ENCODE data around the gene GARNL3. TPM values are rescaled to one million over a fixed set of nuclear protein-coding genes. Genes with fewer than 3 reads are reported as not detected.

The GARNL3 gene
- total RNA-seq, 1 donor, result 5.8 TPM

DNA sequence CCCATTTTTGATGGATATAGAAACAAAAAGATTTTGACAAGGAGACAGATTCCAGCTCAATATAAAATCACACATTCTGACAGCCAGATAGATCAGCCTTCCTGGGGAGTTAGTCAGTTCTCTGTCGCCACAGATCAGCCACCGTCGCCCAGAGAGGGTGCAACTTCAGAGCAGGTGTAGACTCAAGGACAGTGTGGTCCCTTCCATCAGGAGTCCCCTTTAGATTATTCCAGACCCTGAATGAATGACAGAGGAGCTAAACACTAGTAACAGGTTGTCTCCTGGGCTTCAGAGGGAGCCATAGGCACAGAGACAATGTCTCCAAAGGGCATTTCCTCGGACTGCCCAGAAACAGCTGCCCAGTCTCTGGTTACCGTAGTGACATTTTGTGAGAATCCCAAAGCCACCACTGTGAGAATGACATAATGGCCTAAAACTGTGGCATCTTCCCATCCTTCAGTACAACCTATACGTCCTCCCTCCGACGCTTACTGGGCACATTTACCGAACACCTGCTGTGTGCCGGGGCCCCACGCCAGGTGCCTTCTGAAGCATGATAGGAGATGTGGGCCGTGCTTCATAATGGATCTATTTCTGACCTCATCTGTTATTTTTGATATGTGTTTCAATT, 85.0 kb downstream of the GARNL3 start:
- Histone ChIP-seq H3K9me3 (ENCODE audit: low read depth, low read length) (no peaks in the 10 kb centered on the region), H3K27ac (ENCODE audit: low read depth, low read length) (no peak overlapping the region), H3K27me3 (ENCODE audit: insufficient read depth, low read length) (peaks cover 3% of the 10 kb centered on the region), H3K4me2 (ENCODE audit: insufficient read depth, low read length) (no peak overlapping the region), H3K4me1 (ENCODE audit: insufficient read depth, low read length) (no peaks in the 10 kb centered on the region), H3K79me2 (ENCODE audit: insufficient read depth, low read length) (no peaks in the 10 kb centered on the region), H2AFZ (ENCODE audit: low read length) (no peak overlapping the region), H4K20me1 (ENCODE audit: insufficient read depth, low read length) (no peaks in the 10 kb centered on the region), H3K36me3 (ENCODE audit: insufficient read depth, low read length) (no peaks in the 10 kb centered on the region), H3K4me3 (ENCODE audit: insufficient read depth, low read length) (no peak overlapping the region)
- TF ChIP-seq, protein P1, sequence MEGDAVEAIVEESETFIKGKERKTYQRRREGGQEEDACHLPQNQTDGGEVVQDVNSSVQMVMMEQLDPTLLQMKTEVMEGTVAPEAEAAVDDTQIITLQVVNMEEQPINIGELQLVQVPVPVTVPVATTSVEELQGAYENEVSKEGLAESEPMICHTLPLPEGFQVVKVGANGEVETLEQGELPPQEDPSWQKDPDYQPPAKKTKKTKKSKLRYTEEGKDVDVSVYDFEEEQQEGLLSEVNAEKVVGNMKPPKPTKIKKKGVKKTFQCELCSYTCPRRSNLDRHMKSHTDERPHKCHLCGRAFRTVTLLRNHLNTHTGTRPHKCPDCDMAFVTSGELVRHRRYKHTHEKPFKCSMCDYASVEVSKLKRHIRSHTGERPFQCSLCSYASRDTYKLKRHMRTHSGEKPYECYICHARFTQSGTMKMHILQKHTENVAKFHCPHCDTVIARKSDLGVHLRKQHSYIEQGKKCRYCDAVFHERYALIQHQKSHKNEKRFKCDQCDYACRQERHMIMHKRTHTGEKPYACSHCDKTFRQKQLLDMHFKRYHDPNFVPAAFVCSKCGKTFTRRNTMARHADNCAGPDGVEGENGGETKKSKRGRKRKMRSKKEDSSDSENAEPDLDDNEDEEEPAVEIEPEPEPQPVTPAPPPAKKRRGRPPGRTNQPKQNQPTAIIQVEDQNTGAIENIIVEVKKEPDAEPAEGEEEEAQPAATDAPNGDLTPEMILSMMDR (IDR thresholded peaks at IDR 0.05; ENCODE audit: extremely low read depth, low read depth, low read length), result no peak
- no peak for DNase-seq (ENCODE audit: insufficient read length, low spot score, missing footprints)

DNA sequence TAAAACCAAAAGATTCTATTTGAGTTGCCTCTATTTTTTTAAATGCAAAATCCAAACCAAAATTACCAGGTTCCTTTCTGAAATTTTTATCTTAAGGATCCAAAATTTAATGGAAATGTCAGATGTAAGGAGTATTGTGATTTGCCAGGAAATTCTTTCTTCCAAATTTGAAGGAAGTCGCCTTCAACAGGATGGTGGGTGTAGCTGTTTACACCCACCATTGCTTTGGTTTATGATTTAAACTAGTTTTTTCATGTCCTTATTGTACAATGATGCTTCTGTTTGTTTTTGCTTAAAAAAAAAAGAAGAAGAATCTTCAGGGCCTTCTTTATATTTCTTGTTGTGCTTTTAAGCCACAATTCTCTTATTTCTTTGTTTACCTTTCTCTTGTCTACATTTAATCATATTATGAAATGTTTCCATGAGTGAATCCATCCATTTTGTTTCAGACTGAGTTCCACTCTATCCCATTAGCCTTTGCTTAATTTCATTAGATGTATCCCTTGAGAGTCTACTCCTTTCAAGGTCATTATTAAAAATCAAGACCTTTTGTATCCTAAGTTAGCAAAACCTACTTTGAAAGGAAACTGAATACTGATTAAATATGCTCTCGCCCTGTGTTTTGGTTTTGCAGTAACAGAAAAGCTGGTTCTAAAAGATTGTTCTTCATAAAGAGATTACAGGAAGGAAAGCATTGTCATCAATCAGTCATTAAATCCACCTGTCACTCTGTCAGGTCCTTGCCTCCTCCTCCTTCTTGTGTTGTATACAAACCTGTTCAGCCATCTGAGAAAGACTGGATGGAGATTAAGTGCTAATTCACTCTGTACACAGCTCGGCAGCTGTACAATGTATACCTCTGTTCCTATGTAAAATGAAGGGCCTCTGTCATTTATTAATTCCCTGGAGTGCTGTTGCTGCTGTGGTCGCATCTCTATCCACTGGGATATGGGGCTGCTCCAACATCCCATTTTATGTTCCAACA, 86.9 kb downstream of the GARNL3 start:
- Histone ChIP-seq H2AFZ (ENCODE audit: low read length) (no peak overlapping the region), H4K20me1 (ENCODE audit: insufficient read depth, low read length) (no peaks in the 10 kb centered on the region), H3K27ac (ENCODE audit: low read depth, low read length) (no peak overlapping the region), H3K4me1 (ENCODE audit: insufficient read depth, low read length) (no peaks in the 10 kb centered on the region), H3K9me3 (ENCODE audit: low read depth, low read length) (no peaks in the 10 kb centered on the region), H3K79me2 (ENCODE audit: insufficient read depth, low read length) (no peaks in the 10 kb centered on the region), H3K36me3 (ENCODE audit: insufficient read depth, low read length) (no peaks in the 10 kb centered on the region), H3K27me3 (ENCODE audit: insufficient read depth, low read length) (peaks cover 3% of the 10 kb centered on the region), H3K4me2 (ENCODE audit: insufficient read depth, low read length) (no peak overlapping the region), H3K4me3 (ENCODE audit: insufficient read depth, low read length) (no peak overlapping the region)
- TF ChIP-seq, protein P1 (IDR thresholded peaks at IDR 0.05; ENCODE audit: extremely low read depth, low read depth, low read length), result no peak
- DNase-seq (ENCODE audit: insufficient read length, low spot score, missing footprints), result no peak

DNA sequence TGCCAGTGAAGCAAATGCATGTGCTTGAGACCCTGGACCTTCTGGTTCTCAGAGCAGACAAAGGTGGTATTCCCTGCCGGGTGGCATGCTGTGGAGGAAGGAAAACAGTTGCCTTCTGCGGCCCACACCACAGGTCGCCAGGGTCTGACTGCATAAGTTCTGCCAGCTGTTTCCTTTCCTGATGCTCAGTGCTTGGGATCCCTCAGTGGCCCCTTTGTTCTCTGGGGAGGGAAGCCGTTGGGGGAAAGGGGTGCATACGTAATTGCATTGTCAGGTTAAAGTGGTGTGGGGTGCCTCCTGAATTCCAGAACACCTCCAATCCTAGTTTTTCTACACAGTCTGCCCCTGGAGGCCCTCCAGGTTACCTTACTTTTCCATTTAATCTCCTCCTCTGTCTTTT, 89.3 kb downstream of the GARNL3 start:
- Histone ChIP-seq H3K4me1 (ENCODE audit: insufficient read depth, low read length) (no peaks in the 10 kb centered on the region), H3K79me2 (ENCODE audit: insufficient read depth, low read length) (no peaks in the 10 kb centered on the region), H3K27ac (ENCODE audit: low read depth, low read length) (no peak overlapping the region), H3K9me3 (ENCODE audit: low read depth, low read length) (no peaks in the 10 kb centered on the region), H3K36me3 (ENCODE audit: insufficient read depth, low read length) (no peaks in the 10 kb centered on the region), H3K27me3 (ENCODE audit: insufficient read depth, low read length) (peaks cover 3% of the 10 kb centered on the region), H3K4me3 (ENCODE audit: insufficient read depth, low read length) (no peak overlapping the region), H3K4me2 (ENCODE audit: insufficient read depth, low read length) (no peak overlapping the region), H4K20me1 (ENCODE audit: insufficient read depth, low read length) (no peaks in the 10 kb centered on the region), H2AFZ (ENCODE audit: low read length) (no peak overlapping the region)
- DNase-seq (ENCODE audit: insufficient read length, low spot score, missing footprints), result no peak
- TF ChIP-seq, protein P1 (IDR thresholded peaks at IDR 0.05; ENCODE audit: extremely low read depth, low read depth, low read length), result no peak

DNA sequence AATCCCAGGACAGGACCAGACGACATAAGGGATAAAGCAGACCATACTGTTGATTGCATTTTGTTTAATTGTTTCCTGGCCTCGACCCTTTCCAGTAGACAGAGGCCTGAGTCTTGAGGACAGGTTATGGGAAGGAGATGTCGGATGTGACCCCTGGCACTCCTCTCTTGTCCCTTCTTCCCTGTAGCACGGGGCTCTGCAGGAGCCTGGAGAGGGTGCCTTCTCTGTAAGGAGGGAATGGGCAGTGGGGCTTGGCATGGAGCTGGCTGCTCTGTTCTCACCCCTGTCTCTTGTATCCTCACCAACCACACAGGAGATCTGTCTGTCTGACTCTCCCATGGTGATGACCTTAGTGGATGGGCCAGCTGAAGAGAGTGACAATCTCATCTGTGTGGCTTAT, 92.3 kb downstream of the GARNL3 start:
- DNase-seq (ENCODE audit: insufficient read length, low spot score, missing footprints), result no peak
- Histone ChIP-seq H3K4me1 (ENCODE audit: insufficient read depth, low read length) (no peaks in the 10 kb centered on the region), H3K79me2 (ENCODE audit: insufficient read depth, low read length) (no peaks in the 10 kb centered on the region), H3K27me3 (ENCODE audit: insufficient read depth, low read length) (peaks cover 3% of the 10 kb centered on the region), H2AFZ (ENCODE audit: low read length) (no peak overlapping the region), H3K4me3 (ENCODE audit: insufficient read depth, low read length) (no peak overlapping the region), H3K9me3 (ENCODE audit: low read depth, low read length) (no peaks in the 10 kb centered on the region), H3K4me2 (ENCODE audit: insufficient read depth, low read length) (no peak overlapping the region), H4K20me1 (ENCODE audit: insufficient read depth, low read length) (no peaks in the 10 kb centered on the region), H3K27ac (ENCODE audit: low read depth, low read length) (no peak overlapping the region), H3K36me3 (ENCODE audit: insufficient read depth, low read length) (no peaks in the 10 kb centered on the region)
- TF ChIP-seq, protein P1 (IDR thresholded peaks at IDR 0.05; ENCODE audit: extremely low read depth, low read depth, low read length), result no peak

Measured in osteoblast (primary cell).